ENCODE measurements around the gene S1PR5.
"Not testable (repeated sequence)": the region's sequence is repeated elsewhere in the genome, so short reads cannot be mapped to it uniquely, and the experiment has no call there.

Gene S1PR5

GRCh38 chr19:10544753-10545251, 27.6 kb upstream of the S1PR5 start:
- TF ChIP-seq CTCF (IDR thresholded peaks at IDR 0.05; ENCODE audit: insufficient read depth, low read depth, low read length, missing control alignments), result no peak
- H3K4me3 ChIP-seq (ENCODE audit: low read depth, low read length), result peak overlapping the region; percentile 99
- DNase-seq (ENCODE audit: low read depth), result no peak

GRCh38 chr19:10544242-10544752, 27.1 kb upstream of the S1PR5 start:
- TF ChIP-seq CTCF (IDR thresholded peaks at IDR 0.05; ENCODE audit: insufficient read depth, low read depth, low read length, missing control alignments), result no peak
- peak; percentile 34 for DNase-seq (ENCODE audit: low read depth)
- peak overlapping the region; percentile 99 for H3K4me3 ChIP-seq (ENCODE audit: low read depth, low read length)

GRCh38 chr19:10543420-10544241, 26.4 kb upstream of the S1PR5 start, which contains the start of gene ATG4D:
TSS of gene ATG4D (plus strand) at chr19:10543904. CDS start at chr19:10544091, 187 bp downstream.
- TF ChIP-seq CTCF (IDR thresholded peaks at IDR 0.05; ENCODE audit: insufficient read depth, low read depth, low read length, missing control alignments), result no peak
- DNase-seq (ENCODE audit: low read depth), result peak; percentile 84
- H3K4me3 ChIP-seq (ENCODE audit: low read depth, low read length), result peak within 1 kb of the TSS; percentile 99

GRCh38 chr19:10543059-10543419, 25.8 kb upstream of the S1PR5 start:
- TF ChIP-seq CTCF (IDR thresholded peaks at IDR 0.05; ENCODE audit: insufficient read depth, low read depth, low read length, missing control alignments), result no peak
- H3K4me3 ChIP-seq (ENCODE audit: low read depth, low read length), result no peak overlapping the region
- no peak for DNase-seq (ENCODE audit: low read depth)

- DNase-seq (ENCODE audit: low read depth); H3K4me3 ChIP-seq (ENCODE audit: low read depth, low read length): not testable (repeated sequence)
Observed at GRCh38 chr19:10539016-10539415, 21.8 kb upstream of the S1PR5 start.

GRCh38 chr19:10538204-10538983, 21.1 kb upstream of the S1PR5 start:
- no peak for TF ChIP-seq CTCF (IDR thresholded peaks at IDR 0.05; ENCODE audit: insufficient read depth, low read depth, low read length, missing control alignments)
- DNase-seq (ENCODE audit: low read depth), result no peak
- H3K4me3 ChIP-seq (ENCODE audit: low read depth, low read length), result no peak overlapping the region

GRCh38 chr19:10537668-10538067, 20.4 kb upstream of the S1PR5 start:
- no peak for TF ChIP-seq CTCF (IDR thresholded peaks at IDR 0.05; ENCODE audit: insufficient read depth, low read depth, low read length, missing control alignments)
- DNase-seq (ENCODE audit: low read depth), result no peak

More at GRCh38 chr19:10537668-10538067, 20.4 kb upstream of the S1PR5 start:
- no peak overlapping the region for H3K4me3 ChIP-seq (ENCODE audit: low read depth, low read length)

Measured in GM12865 (cell line).